CD4-positive, alpha-beta T cell treated with Interleukin-15 for 4 hours (primary cell): ENCODE results near the gene HIPK3.
"Not testable (repeated sequence)": the region's sequence is repeated elsewhere in the genome, so short reads cannot be mapped to it uniquely, and the experiment has no call there.

ENCODE experiments used
- DNase-seq: peaks from one replicate; pipeline ENCODE4 v3.0.0-alpha.2; 2020; ENCODE audit warnings: low spot score

Gene HIPK3

GRCh38 chr11:33259869-33260268 is 2.7 kb downstream of the HIPK3 start:
- DNase-seq: no peak

- DNase-seq: not testable (repeated sequence)
Measured at GRCh38 chr11:33261350-33261749, 4.2 kb downstream of the HIPK3 start.

- DNase-seq: no peak
Measured at GRCh38 chr11:33262011-33262645, 4.9 kb downstream of the HIPK3 start.

DNA sequence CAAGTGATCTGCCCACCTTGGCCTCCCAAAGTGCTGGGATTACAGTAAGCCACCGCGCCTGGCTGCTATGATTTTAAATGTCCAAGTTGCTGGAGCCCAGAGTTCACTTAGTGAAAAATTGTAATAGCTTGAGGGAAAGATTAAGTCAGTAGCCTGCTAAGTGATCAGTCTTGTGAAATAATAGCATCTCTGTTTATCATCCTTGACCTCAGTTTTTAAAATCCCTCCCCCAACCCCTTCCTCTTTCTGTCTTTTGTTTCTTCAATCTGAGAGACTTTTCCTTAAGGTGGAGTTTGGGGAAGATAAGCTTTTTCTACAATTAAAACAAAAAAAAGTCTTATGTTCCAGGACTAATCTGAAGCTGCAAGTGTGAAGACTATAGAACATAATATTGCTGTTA is 6.4 kb downstream of the HIPK3 start:
- no peak for DNase-seq

GRCh38 chr11:33264926-33265325 is 7.7 kb downstream of the HIPK3 start:
- DNase-seq: no peak

GRCh38 chr11:33266393-33267215 is 9.4 kb downstream of the HIPK3 start:
- DNase-seq: no peak

- DNase-seq: no peak
Measured at GRCh38 chr11:33268945-33269540, 11.9 kb downstream of the HIPK3 start.

- DNase-seq: no peak
Measured at GRCh38 chr11:33269822-33270221, 12.6 kb downstream of the HIPK3 start.

DNA sequence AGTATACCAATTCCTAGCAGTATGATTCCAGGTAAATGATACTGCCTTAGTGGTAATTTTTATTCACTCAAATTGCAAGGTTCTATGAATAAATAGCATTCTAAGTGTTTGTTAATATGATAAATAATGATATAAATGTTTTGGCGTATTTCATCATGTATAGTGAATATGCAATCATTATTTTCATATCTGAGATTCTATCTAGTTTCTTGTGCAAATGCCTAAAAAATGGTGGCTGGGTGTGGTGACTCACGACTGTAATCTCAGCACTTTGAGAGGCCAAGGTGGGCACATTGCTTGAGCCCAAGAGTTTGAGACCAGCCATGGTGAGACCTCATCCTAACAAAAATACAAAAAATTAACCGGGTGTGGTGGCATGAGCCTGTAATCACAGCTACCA is 13.9 kb downstream of the HIPK3 start:
- no peak for DNase-seq

GRCh38 chr11:33272338-33273107 is 15.3 kb downstream of the HIPK3 start:
- no peak for DNase-seq

GRCh38 chr11:33273656-33274055 is 16.5 kb downstream of the HIPK3 start:
- no peak for DNase-seq

DNA sequence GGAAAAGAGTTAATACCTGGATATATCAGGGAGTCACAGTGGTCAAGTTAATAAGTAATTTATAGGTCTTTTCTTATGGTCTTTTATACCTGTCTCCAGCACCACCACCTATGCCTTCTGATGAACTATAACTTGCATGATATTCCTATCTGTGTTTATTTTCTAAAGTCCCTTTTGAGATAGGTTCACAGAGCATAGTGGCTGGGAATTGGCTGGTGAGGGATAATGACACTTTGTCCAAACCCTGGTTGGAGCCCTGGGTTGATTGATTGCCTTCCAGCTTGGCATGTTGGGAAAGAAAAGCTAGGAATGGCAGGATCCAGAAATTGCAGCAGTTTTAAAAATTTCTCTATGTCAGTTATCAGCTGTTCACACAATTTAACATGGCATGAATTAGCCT is 23.2 kb downstream of the HIPK3 start:
- DNase-seq: no peak

GRCh38 chr11:33281758-33282157 is 24.6 kb downstream of the HIPK3 start:
- no peak for DNase-seq

- no peak for DNase-seq
Measured at GRCh38 chr11:33284818-33285217, 27.6 kb downstream of the HIPK3 start.

GRCh38 chr11:33290319-33290718 is 33.1 kb downstream of the HIPK3 start:
- no peak for DNase-seq

DNA sequence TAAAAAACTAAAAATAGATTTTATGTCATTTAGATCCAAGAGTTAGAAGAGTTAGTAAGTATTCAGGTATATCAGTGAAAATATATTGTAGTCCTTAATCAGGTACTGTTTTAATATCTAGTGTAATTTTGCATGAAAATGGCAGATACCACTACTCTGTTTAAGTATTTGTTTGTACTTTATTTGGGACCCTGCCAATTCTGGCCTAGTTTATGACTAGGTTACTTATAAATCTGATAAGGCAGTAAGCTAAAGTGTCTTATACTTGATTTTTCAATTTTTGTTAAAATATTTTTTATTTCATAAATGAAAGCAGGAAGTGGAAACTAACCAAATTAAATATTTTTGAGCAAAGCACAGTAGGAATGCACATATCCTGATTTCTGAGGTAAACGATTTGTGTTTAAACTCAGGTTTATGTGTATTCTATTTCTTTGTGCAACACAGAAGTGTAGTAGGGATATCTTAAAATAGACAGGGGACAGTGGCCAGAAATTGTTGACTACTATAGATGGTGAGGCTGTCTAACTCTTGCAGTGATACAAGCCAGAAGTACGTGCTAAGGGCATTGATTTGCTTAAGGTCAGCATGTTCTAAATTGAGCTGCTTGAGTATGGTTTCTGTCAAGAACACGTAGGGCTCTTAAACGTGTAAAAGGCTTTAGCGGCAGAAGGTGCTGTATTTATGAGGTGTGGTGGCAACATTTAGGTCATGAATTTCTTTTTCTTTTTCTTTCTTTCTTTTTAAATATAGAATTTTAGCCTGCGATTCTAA is 34.0 kb downstream of the HIPK3 start:
- no peak for DNase-seq

- DNase-seq: no peak
Measured at GRCh38 chr11:33292311-33292710, 35.1 kb downstream of the HIPK3 start.

DNA sequence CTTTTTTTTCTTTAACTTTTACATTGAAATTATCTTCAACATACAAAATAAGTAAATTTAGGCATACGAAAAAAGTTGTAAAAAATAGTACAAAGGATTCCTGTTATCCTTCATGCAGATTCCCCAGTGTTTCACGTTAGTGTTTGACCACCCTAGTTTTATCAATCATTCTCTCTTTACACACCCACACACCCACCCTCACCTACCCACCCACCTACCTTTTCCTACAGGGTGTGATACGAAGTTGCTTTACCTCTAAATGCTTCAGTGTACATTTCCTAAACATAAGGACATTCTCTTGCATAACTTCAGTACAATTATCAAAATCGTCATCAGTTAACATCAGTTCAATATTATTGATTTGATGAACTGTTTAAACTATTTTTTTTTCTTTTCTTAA is 37.0 kb downstream of the HIPK3 start:
- no peak for DNase-seq

DNA sequence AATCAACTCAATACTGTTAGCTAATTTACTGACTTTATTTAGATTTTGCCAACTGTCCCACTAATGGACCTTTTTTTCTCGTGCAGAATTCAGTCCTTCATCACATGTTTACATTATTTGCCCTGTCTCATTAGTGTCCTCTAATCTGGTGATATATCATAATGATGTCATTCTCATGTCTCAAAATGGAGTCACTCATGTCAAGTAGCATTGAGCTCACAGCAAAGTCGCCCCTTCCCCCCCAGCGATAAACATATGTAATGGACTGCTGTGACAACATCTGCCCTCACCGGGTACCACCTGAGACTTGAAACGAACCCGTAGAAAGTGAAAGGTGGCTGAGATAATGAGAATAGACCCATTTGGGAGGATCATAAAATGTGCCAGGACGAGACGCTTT is 37.6 kb downstream of the HIPK3 start:
- DNase-seq: no peak

- DNase-seq: no peak
Measured at GRCh38 chr11:33296695-33297094, 39.5 kb downstream of the HIPK3 start.

DNA sequence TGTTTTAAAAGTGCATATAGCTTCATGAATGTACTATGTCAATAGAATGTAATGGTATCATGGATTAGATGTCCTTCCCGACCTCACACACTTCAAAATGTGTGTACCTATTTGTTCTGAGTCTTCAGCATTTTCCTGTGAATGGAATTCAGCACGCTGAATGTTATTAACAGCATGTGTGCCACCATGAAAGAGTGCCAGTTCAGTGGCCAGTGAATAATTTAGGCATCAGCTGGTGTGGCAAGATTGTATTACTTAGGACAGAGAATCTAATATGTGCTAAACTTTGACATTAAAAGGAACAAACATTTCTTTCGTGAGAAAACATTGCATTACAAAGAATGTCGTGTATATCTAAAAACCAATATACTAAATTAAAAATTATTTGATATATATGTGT is 46.4 kb downstream of the HIPK3 start:
- DNase-seq: no peak

DNA sequence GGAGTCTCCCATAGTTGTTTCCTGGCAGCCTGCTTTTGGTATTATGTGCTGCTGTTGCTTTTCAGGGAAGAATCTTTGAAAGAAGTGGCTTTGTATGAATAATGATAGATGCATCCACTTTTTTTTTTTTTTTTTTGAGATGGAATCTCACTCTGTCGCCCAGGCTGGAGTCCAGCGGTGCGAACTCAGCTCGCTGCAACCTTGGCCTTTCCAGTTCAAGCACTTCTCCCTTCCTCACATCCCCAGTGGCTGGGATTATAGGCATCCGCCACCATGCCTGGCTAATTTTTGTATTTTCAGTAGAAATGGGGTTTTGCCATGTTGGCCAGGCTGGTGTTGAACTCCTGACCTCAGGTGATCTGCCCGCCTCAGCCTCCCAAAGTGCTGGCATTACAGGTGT is 49.6 kb downstream of the HIPK3 start:
- DNase-seq: not testable (repeated sequence)
